Neural cell (in vitro differentiated cells): ENCODE measurements around the gene SLC16A9. TPM values are rescaled to one million over a fixed set of nuclear protein-coding genes. Genes with fewer than 3 reads are reported as not detected.

Experiments used
- H2AFZ ChIP-seq: fragments of 200-600, 300-800 bp; sonication (generic), shearing (Covaris generic); 2 replicates; pipeline ENCODE4 v1.6.0; 2014; ENCODE audit warnings: low read depth, mild to moderate bottlenecking, antibody characterized with exemption, low read length, moderate library complexity
- H3F3A ChIP-seq: fragments of 200-600 bp; shearing (Covaris generic); 2 replicates; pipeline ENCODE4 v1.6.1; 2016; ENCODE audit warnings: mild to moderate bottlenecking, moderate library complexity, mixed read lengths, antibody characterized with exemption, low read length; ENCODE audit not compliant: insufficient read depth, poor library complexity, severe bottlenecking
- H3K27ac ChIP-seq: fragments of 200-600, 300-800 bp; sonication (generic), shearing (Covaris generic); 2 replicates; pipeline ENCODE4 v1.5.1; 2014; ENCODE audit warnings: mild to moderate bottlenecking, low read length, moderate library complexity
- H3K27me3 ChIP-seq: fragments of 300-800, 200-600 bp; sonication (generic), shearing (Covaris generic); 2 replicates; pipeline ENCODE4 v1.6.0; 2014; ENCODE audit warnings: mild to moderate bottlenecking, low read depth, low read length, moderate library complexity; ENCODE audit not compliant: insufficient read depth
- H3K36me3 ChIP-seq: fragments of 300-800, 200-600 bp; sonication (generic), shearing (Covaris generic); 2 replicates; pipeline ENCODE4 v1.5.1; 2014; ENCODE audit warnings: mild to moderate bottlenecking, antibody characterized with exemption, low read length, moderate library complexity; ENCODE audit not compliant: insufficient read depth
- H3K4me2 ChIP-seq: fragments of 300-800, 200-600 bp; sonication (generic), shearing (Covaris generic); 2 replicates; pipeline ENCODE4 v1.6.0; 2014; ENCODE audit warnings: mild to moderate bottlenecking, low read length
- H3K4me3 ChIP-seq: fragments of 300-800, 200-600 bp; sonication (generic), shearing (Covaris generic); 2 replicates; pipeline ENCODE4 v1.5.1; 2014; ENCODE audit warnings: mild to moderate bottlenecking, low read length, moderate library complexity
- H3K79me2 ChIP-seq: fragments of 200-600 bp; shearing (Covaris generic); replicated peaks from 2 replicates; pipeline ENCODE4 v1.6.0; 2014; ENCODE audit warnings: mild to moderate bottlenecking, low read length, moderate library complexity; ENCODE audit not compliant: insufficient read depth
- H3K9ac ChIP-seq: fragments of 300-800, 200-600 bp; sonication (generic), shearing (Covaris generic); 2 replicates; pipeline ENCODE4 v1.6.1; 2016; ENCODE audit warnings: mild to moderate bottlenecking, low read length, mixed read lengths
- H3K9me2 ChIP-seq: fragments of 200-600 bp; shearing (Covaris generic); 2 replicates; pipeline ENCODE4 v1.6.1; 2016; ENCODE audit warnings: mild to moderate bottlenecking, low read length, mixed read lengths; ENCODE audit not compliant: insufficient read depth
- H3K9me3 ChIP-seq: fragments of 200-600, 300-800 bp; sonication (generic), shearing (Covaris generic); 2 replicates; pipeline ENCODE4 v1.6.1; 2016; ENCODE audit warnings: mild to moderate bottlenecking, mixed run types, low read length, moderate library complexity, mixed read lengths
- H4K20me1 ChIP-seq: fragments of 200-600 bp; shearing (Covaris generic); 2 replicates; pipeline ENCODE4 v1.6.1; 2016; ENCODE audit warnings: mild to moderate bottlenecking, mixed run types; ENCODE audit not compliant: insufficient read depth
- CTCF ChIP-seq: fragments of 450-650 bp; IDR thresholded peaks from 2 replicates; pipeline ENCODE4 v1.5.1; 2014; ENCODE audit warnings: antibody characterized with exemption, mild to moderate bottlenecking, moderate library complexity; ENCODE audit not compliant: poor library complexity, severe bottlenecking
- EP300 ChIP-seq: fragments of 450-650 bp; conservative IDR thresholded peaks from 2 replicates; pipeline ENCODE4 v1.6.1; 2014; ENCODE audit warnings: antibody characterized with exemption, mild to moderate bottlenecking, moderate library complexity; ENCODE audit not compliant: poor library complexity, severe bottlenecking
- EZH2 ChIP-seq: fragments of 200-600, 300-800 bp; shearing (Covaris generic), sonication (generic); IDR thresholded peaks from 2 replicates; pipeline ENCODE4 v1.6.1; 2014; ENCODE audit warnings: antibody characterized with exemption, low read length, borderline replicate concordance, mild to moderate bottlenecking; ENCODE audit not compliant: insufficient read depth, poor library complexity, severe bottlenecking
- MXI1 ChIP-seq: fragments of 450-650 bp; conservative IDR thresholded peaks from 2 replicates; pipeline ENCODE4 v1.6.1; 2014; ENCODE audit warnings: antibody characterized with exemption, mild to moderate bottlenecking; ENCODE audit not compliant: poor library complexity, severe bottlenecking
- POLR2AphosphoS5 ChIP-seq: IDR thresholded peaks from 2 replicates; pipeline ENCODE4 v1.6.1; 2012
- RAD21 ChIP-seq: fragments of 450-650 bp; conservative IDR thresholded peaks from 2 replicates; pipeline ENCODE4 v1.6.1; 2014; ENCODE audit warnings: antibody characterized with exemption, mild to moderate bottlenecking, moderate library complexity
- REST ChIP-seq: IDR thresholded peaks from 2 replicates; pipeline ENCODE4 v1.6.1; 2012; ENCODE audit warnings: borderline replicate concordance
- SMC3 ChIP-seq: fragments of 450-650 bp; conservative IDR thresholded peaks from 2 replicates; pipeline ENCODE4 v1.6.1; 2014; ENCODE audit warnings: antibody characterized with exemption, mild to moderate bottlenecking, moderate library complexity; ENCODE audit not compliant: poor library complexity
- TAF1 ChIP-seq: IDR thresholded peaks from 2 replicates; pipeline ENCODE4 v1.6.1; 2012; ENCODE audit warnings: low read depth
- polyA plus RNA-seq: library from polyadenylated mRNA; depleted of rRNA; stranded (reverse); fragments of >200 nt; gene quantifications from 2 replicates; pipeline ENCODE4 v1.2.3, GENCODE V29; 2014

The SLC16A9 gene
- polyA plus RNA-seq, 1 donor from 2014 or later: 208 TPM

- no peak overlapping the region for H3K9ac ChIP-seq
Measured at GRCh38 chr10:59702347-59702746, 7.3 kb downstream of the SLC16A9 start.

GRCh38 chr10:59700709-59701108 lies 8.9 kb downstream of the SLC16A9 start:
- Histone ChIP-seq H3K36me3 (peaks cover 24% of the 10 kb centered on the region), H3K27me3 (no peaks in the 10 kb centered on the region), H3K79me2 (peaks cover 7% of the 10 kb centered on the region), H3K27ac (no peak overlapping the region), H3K4me3 (no peak overlapping the region), H3K9me3 (no peaks in the 10 kb centered on the region), H3K4me2 (no peak overlapping the region), H2AFZ (no peak overlapping the region), H3K9me2 (no peaks in the 10 kb centered on the region), H3K9ac (no peak overlapping the region), H3F3A (no peaks in the 10 kb centered on the region), H4K20me1 (no peaks in the 10 kb centered on the region)
- TF ChIP-seq TAF1 (no peak), EZH2 (no peak), RAD21 (no peak), REST (no peak), POLR2AphosphoS5 (no peak), EP300 (no peak), CTCF (no peak)

More at GRCh38 chr10:59702347-59702746, 7.3 kb downstream of the SLC16A9 start:
- Histone ChIP-seq H3K27me3 (no peaks in the 10 kb centered on the region), H3K9me3 (no peaks in the 10 kb centered on the region), H3K4me2 (no peak overlapping the region), H3K9me2 (no peaks in the 10 kb centered on the region), H3F3A (no peaks in the 10 kb centered on the region), H4K20me1 (no peaks in the 10 kb centered on the region), H3K4me3 (no peak overlapping the region), H2AFZ (no peak overlapping the region), H3K36me3 (peaks cover 24% of the 10 kb centered on the region), H3K27ac (no peak overlapping the region), H3K79me2 (peaks cover 18% of the 10 kb centered on the region)
- TF ChIP-seq EZH2 (no peak), POLR2AphosphoS5 (no peak), TAF1 (no peak), RAD21 (no peak), REST (no peak), SMC3 (no peak), MXI1 (no peak), EP300 (no peak), CTCF (no peak)
